Astrocyte of the spinal cord (primary cell): ENCODE results near the gene AP1B1.
A peak's percentile ranks its signal among the peaks of the same experiment; 100 is the strongest.
"Not testable (repeated sequence)": the region's sequence is repeated elsewhere in the genome, so short reads cannot be mapped to it uniquely, and the experiment has no call there.

ENCODE experiments used
- DNase-seq: peaks from one replicate; pipeline ENCODE4 v3.0.0; 2011; ENCODE audit warnings: low read depth, low spot score
- H3K4me3 ChIP-seq: 2 replicates; pipeline ENCODE4 v1.5.1; 2011; ENCODE audit warnings: low read depth, mild to moderate bottlenecking, low read length, moderate library complexity
- in situ Hi-C: cut with HindIII; loops from 2 replicates; pipeline ENCODE4 v1.10.0; 2017; ENCODE audit warnings: low sequenced_read_pairs
- TF ChIP-seq, protein P1 (sequence below): IDR thresholded peaks from 2 replicates; pipeline ENCODE4 v1.5.1; 2012; ENCODE audit warnings: low read depth, mild to moderate bottlenecking, low read length, inconsistent platforms

AP1B1 gene

DNA sequence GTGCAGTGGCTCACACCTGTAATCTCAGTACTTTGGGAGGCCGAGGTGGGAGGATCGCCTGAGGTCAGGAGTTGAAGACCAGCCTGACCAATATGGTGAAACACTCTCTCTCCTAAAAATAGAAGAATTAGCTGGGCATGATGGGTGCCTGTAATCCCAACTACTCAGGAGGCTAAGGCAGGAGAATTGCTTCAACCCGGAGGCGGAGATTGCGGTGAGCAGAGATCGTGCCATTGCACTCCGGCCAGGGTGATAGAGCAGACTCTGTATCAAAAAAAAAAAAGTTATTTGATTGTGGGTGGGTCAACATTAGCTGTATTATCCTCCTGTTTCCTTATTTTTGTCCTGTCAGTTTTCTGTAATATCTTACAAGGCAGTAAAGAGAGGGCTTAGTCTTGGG is 38.1 kb upstream of the AP1B1 start:
- in situ Hi-C loops = no loop called here
- TF ChIP-seq, protein P1, sequence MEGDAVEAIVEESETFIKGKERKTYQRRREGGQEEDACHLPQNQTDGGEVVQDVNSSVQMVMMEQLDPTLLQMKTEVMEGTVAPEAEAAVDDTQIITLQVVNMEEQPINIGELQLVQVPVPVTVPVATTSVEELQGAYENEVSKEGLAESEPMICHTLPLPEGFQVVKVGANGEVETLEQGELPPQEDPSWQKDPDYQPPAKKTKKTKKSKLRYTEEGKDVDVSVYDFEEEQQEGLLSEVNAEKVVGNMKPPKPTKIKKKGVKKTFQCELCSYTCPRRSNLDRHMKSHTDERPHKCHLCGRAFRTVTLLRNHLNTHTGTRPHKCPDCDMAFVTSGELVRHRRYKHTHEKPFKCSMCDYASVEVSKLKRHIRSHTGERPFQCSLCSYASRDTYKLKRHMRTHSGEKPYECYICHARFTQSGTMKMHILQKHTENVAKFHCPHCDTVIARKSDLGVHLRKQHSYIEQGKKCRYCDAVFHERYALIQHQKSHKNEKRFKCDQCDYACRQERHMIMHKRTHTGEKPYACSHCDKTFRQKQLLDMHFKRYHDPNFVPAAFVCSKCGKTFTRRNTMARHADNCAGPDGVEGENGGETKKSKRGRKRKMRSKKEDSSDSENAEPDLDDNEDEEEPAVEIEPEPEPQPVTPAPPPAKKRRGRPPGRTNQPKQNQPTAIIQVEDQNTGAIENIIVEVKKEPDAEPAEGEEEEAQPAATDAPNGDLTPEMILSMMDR = no peak
- no peak for DNase-seq
- H3K4me3 ChIP-seq = no peak overlapping the region

DNA sequence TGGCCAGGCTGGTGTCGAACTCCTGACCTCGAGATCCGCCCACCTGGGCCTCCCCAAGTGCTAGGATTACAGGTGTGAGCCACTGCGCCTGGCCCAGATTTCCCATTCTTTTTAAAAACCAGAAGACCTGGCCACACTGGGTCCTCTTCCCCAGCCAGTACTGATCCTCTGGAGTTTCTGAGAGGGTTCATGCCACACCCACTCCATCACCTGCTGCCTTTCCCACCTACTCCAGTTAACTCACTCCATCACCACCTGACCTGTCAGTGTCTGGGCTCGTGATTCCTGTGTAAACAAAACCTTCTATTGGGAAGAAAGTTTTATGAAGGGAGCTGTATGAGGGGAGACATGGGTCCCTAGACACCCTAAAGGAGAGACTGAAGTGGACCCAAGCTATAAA is 30.3 kb upstream of the AP1B1 start:
- DNase-seq, H3K4me3 ChIP-seq, in situ Hi-C loops: not testable (repeated sequence)

DNA sequence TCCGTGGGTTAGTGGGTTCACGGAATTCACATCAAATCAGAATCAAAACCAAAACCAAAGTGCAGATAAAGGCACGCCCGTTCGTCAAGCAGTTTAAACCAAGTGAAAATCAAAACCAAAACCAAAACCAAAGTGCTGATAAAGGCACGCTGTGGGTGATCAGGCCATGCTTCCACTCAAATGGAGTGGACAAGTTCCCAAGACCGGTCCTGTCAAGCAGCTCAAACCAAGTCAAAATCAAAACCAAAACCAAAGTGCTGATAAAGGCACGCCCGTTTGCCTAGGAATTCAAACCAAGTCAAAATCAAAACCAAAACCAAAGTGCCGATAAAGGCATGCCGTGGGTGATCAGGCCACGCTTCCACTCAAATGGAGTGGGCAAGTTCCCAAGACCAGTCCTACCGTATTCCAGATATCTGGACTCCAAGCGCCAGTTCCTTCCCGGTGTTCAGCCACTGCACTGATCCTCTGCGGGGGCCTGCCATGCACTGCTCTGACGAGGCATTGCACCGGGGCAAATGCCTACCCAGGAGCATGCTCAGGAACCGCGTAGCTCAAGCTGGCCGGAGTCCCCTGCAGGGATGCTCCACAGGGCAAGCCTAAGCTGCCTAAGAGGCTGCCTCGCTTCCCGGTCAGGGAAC is 26.7 kb upstream of the AP1B1 start:
- in situ Hi-C loops, DNase-seq, H3K4me3 ChIP-seq: not testable (repeated sequence)

DNA sequence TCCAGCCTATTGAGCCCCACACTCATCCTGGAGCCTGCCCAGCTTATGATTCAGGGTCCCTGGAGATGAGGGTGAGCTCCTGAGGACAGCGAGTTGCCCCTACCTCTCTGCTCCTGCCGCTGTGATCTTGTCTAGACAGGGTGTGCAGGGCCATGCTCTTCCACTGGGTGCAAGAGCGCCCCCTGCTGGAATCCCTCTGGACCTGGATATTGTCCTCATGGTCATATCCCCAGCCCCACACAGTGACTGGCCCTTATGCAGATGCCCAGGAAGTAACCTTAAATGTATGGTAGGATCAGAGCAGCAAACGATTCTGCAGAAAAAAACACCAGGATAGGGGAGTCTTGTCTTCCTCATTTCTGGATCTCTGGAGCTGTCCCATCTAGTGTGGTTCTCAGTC is 24.4 kb upstream of the AP1B1 start:
- in situ Hi-C loops, H3K4me3 ChIP-seq, DNase-seq: not testable (repeated sequence)
- TF ChIP-seq, protein P1 = peak; percentile 43

DNA sequence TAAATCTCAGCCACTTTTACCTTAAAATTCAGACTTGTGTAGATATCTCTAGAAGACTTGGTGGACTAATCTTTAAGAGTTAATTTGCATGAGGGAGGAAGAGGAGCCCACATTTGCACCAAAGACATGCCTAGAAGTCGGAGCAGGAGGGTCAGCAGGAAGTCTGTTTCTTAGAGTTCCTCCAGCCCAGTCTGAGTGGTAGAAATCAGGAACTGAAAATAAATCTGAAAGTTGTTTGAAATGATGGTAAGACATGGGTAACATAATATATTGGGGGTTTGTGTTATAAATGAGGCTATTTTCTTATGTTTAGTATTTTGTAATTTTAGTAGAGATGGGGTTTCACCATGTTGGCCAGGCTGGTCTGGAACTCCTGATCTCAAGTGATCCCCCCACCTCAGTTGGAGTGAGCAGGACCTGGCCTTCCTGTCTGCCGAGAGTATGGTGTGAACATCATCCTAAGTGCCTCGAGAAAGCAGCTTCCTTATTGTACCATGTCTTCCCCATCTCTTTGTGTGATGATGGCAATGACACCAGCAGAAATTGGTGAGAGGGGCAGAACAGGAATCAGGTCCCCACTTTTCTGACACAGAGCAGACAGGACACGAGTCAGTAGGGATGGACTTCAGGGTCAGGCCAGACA is 23.3 kb upstream of the AP1B1 start:
- in situ Hi-C loops, H3K4me3 ChIP-seq, DNase-seq: not testable (repeated sequence)

DNA sequence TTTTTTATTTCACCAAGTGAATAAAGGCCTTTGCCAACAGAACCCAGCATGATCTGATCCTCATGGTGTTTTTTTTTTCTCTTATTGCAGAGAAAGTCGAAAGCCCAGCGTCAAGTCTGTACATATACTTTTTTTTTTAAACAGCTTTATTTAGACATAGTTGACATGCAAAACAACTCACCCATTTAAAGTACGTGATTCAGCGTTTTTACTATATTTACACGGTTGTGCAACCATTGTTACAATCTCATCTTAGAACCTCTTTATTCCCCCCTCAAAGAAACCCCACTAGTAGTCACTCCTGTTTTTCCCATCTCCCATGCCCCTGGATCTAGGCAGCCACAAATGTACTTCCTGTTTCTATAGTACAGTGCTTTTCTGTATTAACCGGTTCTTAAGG is 20.6 kb upstream of the AP1B1 start:
- in situ Hi-C loops = no loop called here
- TF ChIP-seq, protein P1 = no peak
- no peak overlapping the region for H3K4me3 ChIP-seq
- DNase-seq = no peak

DNA sequence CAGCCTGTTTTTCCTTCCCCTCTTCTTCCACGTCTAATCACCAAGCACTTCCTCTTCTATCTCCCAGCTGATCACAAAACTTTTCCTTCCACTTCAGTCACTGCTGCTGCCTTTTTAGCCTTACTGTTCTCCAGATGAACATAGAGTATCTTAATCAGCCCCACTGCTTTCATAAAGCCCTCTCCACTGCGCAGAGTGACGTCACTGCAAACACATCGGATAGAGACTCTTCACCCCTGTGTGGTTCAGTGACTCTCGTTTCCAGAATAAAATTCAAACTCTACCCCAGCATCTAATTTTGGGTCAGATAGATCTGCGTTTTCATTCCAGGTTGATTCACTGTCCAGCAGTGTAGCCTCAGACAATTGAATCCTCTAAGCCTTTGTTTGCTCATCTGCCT is 13.2 kb upstream of the AP1B1 start:
- H3K4me3 ChIP-seq, in situ Hi-C loops, DNase-seq: not testable (repeated sequence)

DNA sequence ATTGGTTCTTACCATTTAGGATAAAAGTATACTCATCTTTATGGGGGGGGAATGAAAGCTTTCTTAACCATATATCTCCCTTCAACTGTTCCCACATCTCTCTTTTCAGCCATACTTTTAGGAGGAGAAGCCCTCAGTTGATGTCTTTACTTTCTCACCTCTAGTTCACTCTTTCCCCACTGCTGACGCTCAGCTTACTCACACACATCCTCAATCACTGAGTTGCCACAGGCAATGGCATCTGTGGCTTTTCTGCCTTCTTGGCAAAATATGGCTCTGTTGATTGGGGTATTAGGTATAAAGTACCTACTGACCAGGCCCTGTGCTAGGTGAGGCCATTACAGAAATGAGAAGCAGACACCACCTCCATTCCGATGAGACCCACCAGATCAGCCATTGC is 12.2 kb upstream of the AP1B1 start:
- TF ChIP-seq, protein P1 = no peak
- no peak for DNase-seq
- in situ Hi-C loops = no loop called here
- no peak overlapping the region for H3K4me3 ChIP-seq

DNA sequence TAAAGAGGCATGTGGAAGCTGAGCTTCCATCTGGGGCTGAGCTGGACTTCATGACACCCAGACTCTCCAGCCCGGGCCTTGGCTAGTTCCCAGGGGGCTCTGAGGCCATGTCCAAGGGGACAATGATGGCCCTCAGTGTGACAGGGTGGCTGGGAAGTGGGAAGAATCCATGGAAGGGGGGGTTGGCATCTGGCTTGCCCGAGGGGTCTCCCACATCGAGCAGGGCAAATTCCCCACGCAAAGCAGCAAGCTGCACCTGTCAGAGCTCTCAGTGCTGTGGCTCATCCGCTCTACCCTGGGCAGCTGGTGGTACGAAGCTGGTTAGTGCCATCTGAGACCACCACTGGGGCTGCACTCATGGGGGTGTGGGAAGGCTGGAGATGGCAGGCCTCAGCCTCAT is 9.4 kb upstream of the AP1B1 start:
- H3K4me3 ChIP-seq = no peak overlapping the region
- TF ChIP-seq, protein P1 = no peak
- DNase-seq = no peak
- in situ Hi-C loops = no loop called here
